Measurements from ENCODE around the gene XNDC1N.
"Not testable (repeated sequence)": the region's sequence is repeated elsewhere in the genome, so short reads cannot be mapped to it uniquely, and the experiment has no call there.

XNDC1N gene

GRCh38 chr11:71895961-71896360 lies 32.4 kb downstream of the XNDC1N start:
- TF ChIP-seq CTCF (IDR thresholded peaks at IDR 0.05; ENCODE audit: control insufficient read depth, insufficient read depth, low read depth, low read length, missing control alignments) = no peak
- no peak for DNase-seq (ENCODE audit: low read depth)
- no peak overlapping the region for H3K4me3 ChIP-seq (ENCODE audit: control insufficient read depth, low read depth, low read length)

GRCh38 chr11:71889181-71889872 lies 39.1 kb downstream of the XNDC1N start:
- H3K4me3 ChIP-seq (ENCODE audit: control insufficient read depth, low read depth, low read length); DNase-seq (ENCODE audit: low read depth): not testable (repeated sequence)

GRCh38 chr11:71888335-71889010 lies 39.9 kb downstream of the XNDC1N start:
- not testable (repeated sequence) for DNase-seq (ENCODE audit: low read depth); H3K4me3 ChIP-seq (ENCODE audit: control insufficient read depth, low read depth, low read length)

GRCh38 chr11:71885806-71886205 lies 42.6 kb downstream of the XNDC1N start:
- DNase-seq (ENCODE audit: low read depth); H3K4me3 ChIP-seq (ENCODE audit: control insufficient read depth, low read depth, low read length): not testable (repeated sequence)
